ENCODE measurements around the gene RBBP7. TPM values are rescaled to one million over a fixed set of nuclear protein-coding genes. Genes with fewer than 3 reads are reported as not detected.
A peak's percentile ranks its signal among the peaks of the same experiment; 100 is the strongest.

The RBBP7 gene
- total RNA-seq, 1 experiment from 2014 or later = 155 TPM

DNA sequence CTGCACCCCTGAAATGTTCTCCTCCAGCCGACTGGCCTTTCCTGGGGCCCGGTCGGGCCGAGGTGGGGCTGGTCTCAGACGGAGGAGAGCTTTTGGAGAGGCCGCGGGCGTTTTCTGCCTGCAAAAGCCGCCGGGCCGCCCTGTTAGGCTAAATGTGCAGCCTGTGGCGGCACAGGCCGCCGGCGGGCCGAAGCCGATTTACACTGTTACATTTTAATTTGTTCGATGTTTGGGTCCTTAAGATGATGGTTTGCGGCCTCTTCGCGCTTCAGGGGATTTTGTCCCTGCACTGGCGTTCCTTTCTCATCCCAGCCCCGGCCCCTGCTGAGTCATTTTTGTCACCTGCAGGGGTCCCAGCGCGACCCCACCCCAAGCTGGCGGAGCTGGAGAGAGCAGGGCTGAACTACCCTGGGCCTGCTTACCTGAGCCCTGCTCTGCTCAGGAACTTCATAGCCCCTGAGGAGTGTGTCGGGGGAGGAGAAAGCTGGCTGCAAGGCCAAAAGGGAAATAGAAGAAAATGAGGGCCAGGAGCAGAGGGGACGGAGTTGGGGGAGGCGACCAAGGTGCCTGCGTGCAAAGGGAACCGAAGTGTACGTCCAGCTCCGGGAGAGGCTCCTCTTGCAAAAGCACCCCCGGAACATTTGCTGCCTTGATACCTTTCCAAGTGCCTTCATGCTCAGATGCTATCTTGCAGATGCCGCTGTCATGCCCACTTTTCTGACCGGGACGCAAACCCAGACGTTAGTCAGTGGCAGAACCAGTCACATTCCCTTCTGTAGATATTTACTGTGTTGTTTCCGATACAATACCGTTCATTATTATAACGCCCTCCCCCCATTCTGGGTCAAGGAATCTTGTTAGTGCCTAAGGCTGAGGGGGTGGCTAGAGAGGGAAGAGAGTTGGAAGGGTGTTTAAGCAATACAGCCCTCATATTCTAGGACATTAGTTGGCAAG lies 977 bp upstream of the RBBP7 start:
- POLR2A ChIA-PET (ENCODE audit: unreplicated experiment) = no interaction called here
- CTCF ChIA-PET = no interaction called here
- H3K9ac ChIP-seq (ENCODE audit: low read length) = peak overlapping the region; percentile 78
- no peaks in the 10 kb centered on the region for H3F3A ChIP-seq (ENCODE audit: low read length, unreplicated experiment)
- peak overlapping the region; percentile 51 for H3K27ac ChIP-seq (ENCODE audit: low read length)
- H3K4me1 ChIP-seq (ENCODE audit: insufficient read depth, low read length) = peaks cover 41% of the 10 kb centered on the region
- H3K9me3 ChIP-seq (ENCODE audit: low read length) = no peaks in the 10 kb centered on the region
- peaks cover 5% of the 10 kb centered on the region; the same call in 1 of the 2 replicates for H3K36me3 ChIP-seq (ENCODE audit: low read depth, low read length)
- peaks cover 38% of the 10 kb centered on the region for H3K79me2 ChIP-seq (ENCODE audit: low read length)
- intact Hi-C loops (cut with micrococcal nuclease) = no loop called here
- H3K4me2 ChIP-seq (ENCODE audit: low read length) = peak overlapping the region; percentile 95
- DNase-seq (peak; percentile 27), ATAC-seq (peak; percentile 28)
- peaks cover 19% of the 10 kb centered on the region for H4K20me1 ChIP-seq (ENCODE audit: low read length)
- BruUV-seq (replicated peaks) = TSS peak; percentile 87
- peak overlapping the region; percentile 87 for H2AFZ ChIP-seq (ENCODE audit: low read length)
- H3K9me2 ChIP-seq (replicated peaks; ENCODE audit: low read length) = no peaks in the 10 kb centered on the region
- H3K4me3 ChIP-seq (ENCODE audit: low read length) = peak overlapping the region; percentile 72
- TF ChIP-seq EZH2 (IDR thresholded peaks at IDR 0.05; ENCODE audit: low read length, unreplicated experiment) = no peak
- H3K27me3 ChIP-seq (ENCODE audit: low read length) = no peaks in the 10 kb centered on the region

DNA sequence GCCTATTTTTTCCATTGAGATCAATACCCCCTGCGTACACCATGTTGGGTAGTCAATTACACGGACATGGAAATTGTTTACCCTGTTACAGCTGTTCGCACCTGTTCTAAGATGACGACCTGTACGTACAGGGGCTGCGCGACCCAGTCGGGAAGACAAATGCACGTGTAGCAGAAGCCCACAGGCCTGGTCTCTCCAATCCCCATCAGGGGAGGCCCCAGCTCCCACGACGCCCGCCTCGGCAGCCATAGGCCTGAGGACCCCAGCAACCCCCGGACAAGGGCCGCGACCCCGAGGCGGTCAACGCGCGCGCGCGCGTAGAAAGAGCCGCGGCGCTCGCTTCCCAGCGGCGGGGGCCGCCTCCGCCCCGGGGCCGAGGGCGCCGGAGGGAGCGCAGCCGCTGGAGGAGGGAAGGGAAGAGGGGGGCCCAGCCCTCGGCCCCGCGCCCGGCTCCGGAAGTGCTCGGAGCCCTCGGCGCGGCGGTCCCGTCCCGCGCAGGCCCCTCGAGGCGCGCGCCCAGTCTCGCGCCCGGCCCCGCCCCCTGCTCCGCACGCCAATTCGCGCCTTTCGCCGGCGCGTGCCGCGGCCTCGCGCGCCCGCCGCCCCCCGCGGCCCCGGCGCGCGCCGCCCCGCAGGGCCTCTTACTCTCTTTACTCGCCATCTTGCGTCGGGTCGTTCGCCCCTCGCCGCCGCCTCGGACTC lies 618 bp downstream of the RBBP7 start:
- ChIA-PET CTCF (interaction anchor here (1.0 kb wide), 1 partner anchor 14 kb away, joined by 3 read pairs; no protein-coding TSS in a partner anchor), POLR2A (ENCODE audit: unreplicated experiment) (interaction anchor here (0.6 to 0.7 kb wide), 3 partner anchors 47 to 843 kb away, joined by 3 to 7 read pairs (median 5); partner anchors contain the start of gene SYAP1)
- Histone ChIP-seq H3K27me3 (ENCODE audit: low read length) (no peaks in the 10 kb centered on the region), H2AFZ (ENCODE audit: low read length) (peak overlapping the region; percentile 85), H4K20me1 (ENCODE audit: low read length) (peaks cover 28% of the 10 kb centered on the region), H3F3A (ENCODE audit: low read length, unreplicated experiment) (no peaks in the 10 kb centered on the region), H3K27ac (ENCODE audit: low read length) (peak overlapping the region; percentile 75), H3K9ac (ENCODE audit: low read length) (peak overlapping the region; percentile 93), H3K36me3 (ENCODE audit: low read depth, low read length) (peaks cover 13% of the 10 kb centered on the region), H3K79me2 (ENCODE audit: low read length) (peaks cover 54% of the 10 kb centered on the region), H3K4me2 (ENCODE audit: low read length) (peak overlapping the region; percentile 97), H3K4me3 (ENCODE audit: low read length) (peak overlapping the region; percentile 94), H3K9me2 (replicated peaks; ENCODE audit: low read length) (no peaks in the 10 kb centered on the region), H3K4me1 (ENCODE audit: insufficient read depth, low read length) (peaks cover 38% of the 10 kb centered on the region), H3K9me3 (ENCODE audit: low read length) (no peaks in the 10 kb centered on the region)
- ATAC-seq (peak; percentile 33), DNase-seq (peak; percentile 50)
- no peak for TF ChIP-seq EZH2phosphoT487 (IDR thresholded peaks at IDR 0.05; ENCODE audit: borderline replicate concordance, low read length)
- TF ChIP-seq, protein P1, sequence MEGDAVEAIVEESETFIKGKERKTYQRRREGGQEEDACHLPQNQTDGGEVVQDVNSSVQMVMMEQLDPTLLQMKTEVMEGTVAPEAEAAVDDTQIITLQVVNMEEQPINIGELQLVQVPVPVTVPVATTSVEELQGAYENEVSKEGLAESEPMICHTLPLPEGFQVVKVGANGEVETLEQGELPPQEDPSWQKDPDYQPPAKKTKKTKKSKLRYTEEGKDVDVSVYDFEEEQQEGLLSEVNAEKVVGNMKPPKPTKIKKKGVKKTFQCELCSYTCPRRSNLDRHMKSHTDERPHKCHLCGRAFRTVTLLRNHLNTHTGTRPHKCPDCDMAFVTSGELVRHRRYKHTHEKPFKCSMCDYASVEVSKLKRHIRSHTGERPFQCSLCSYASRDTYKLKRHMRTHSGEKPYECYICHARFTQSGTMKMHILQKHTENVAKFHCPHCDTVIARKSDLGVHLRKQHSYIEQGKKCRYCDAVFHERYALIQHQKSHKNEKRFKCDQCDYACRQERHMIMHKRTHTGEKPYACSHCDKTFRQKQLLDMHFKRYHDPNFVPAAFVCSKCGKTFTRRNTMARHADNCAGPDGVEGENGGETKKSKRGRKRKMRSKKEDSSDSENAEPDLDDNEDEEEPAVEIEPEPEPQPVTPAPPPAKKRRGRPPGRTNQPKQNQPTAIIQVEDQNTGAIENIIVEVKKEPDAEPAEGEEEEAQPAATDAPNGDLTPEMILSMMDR (conservative IDR thresholded peaks at IDR 0.05; ENCODE audit: low read depth, low read length) = no peak
- no peak for TF ChIP-seq EZH2 (IDR thresholded peaks at IDR 0.05; ENCODE audit: low read length, unreplicated experiment)
- BruUV-seq (replicated peaks) = no TSS peak
- intact Hi-C loops (cut with micrococcal nuclease) = no loop called here

DNA sequence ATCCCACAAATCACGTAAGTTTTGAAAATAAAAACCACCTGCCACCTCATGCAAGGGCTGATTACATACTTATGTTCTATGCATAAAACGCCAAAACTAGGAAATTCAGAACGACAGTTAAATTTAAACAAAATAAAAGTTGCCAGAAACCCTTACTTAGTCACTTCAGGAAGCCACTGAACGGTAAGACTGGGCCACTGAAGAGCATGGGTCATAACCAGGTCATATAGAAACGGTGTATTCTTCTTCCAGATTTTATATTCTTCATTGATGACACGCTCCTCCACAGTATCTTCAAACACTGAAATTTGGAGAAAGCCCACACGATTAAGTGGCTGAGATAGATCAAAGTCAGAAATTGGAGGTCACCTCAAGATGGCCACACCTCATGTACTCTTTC lies 1.2 kb downstream of the RBBP7 start:
- H3K4me2 ChIP-seq (ENCODE audit: low read length) = peak overlapping the region; percentile 97
- H3K9me3 ChIP-seq (ENCODE audit: low read length) = no peaks in the 10 kb centered on the region
- intact Hi-C loops (cut with micrococcal nuclease) = no loop called here
- H3F3A ChIP-seq (ENCODE audit: low read length, unreplicated experiment) = no peaks in the 10 kb centered on the region
- DNase-seq (no peak), ATAC-seq (no peak)
- POLR2A ChIA-PET (ENCODE audit: unreplicated experiment) = no interaction called here
- H3K4me1 ChIP-seq (ENCODE audit: insufficient read depth, low read length) = peaks cover 32% of the 10 kb centered on the region
- peaks cover 28% of the 10 kb centered on the region for H4K20me1 ChIP-seq (ENCODE audit: low read length)
- peaks cover 60% of the 10 kb centered on the region for H3K79me2 ChIP-seq (ENCODE audit: low read length)
- no peaks in the 10 kb centered on the region for H3K27me3 ChIP-seq (ENCODE audit: low read length)
- no peak overlapping the region for H3K27ac ChIP-seq (ENCODE audit: low read length)
- peaks cover 13% of the 10 kb centered on the region for H3K36me3 ChIP-seq (ENCODE audit: low read depth, low read length)
- no TSS peak for BruUV-seq (replicated peaks)
- TF ChIP-seq, protein P1 (conservative IDR thresholded peaks at IDR 0.05; ENCODE audit: low read depth, low read length) = no peak
- TF ChIP-seq EZH2 (IDR thresholded peaks at IDR 0.05; ENCODE audit: low read length, unreplicated experiment) (no peak), EZH2phosphoT487 (IDR thresholded peaks at IDR 0.05; ENCODE audit: borderline replicate concordance, low read length) (no peak)
- H2AFZ ChIP-seq (ENCODE audit: low read length) = peak overlapping the region; percentile 12; the same call in 1 of the 2 replicates
- H3K4me3 ChIP-seq (ENCODE audit: low read length) = peak overlapping the region; percentile 87
- H3K9me2 ChIP-seq (replicated peaks; ENCODE audit: low read length) = no peaks in the 10 kb centered on the region
- peak overlapping the region; percentile 70 for H3K9ac ChIP-seq (ENCODE audit: low read length)
- CTCF ChIA-PET = no interaction called here
